H1 (cell line): Measurements from ENCODE around the gene RNASE7. TPM values are rescaled to one million over a fixed set of nuclear protein-coding genes. Genes with fewer than 3 reads are reported as not detected.

Source experiments
- CTCF ChIA-PET: fragments of 300-600 bp; sonication (Branson Sonifier 250); formaldehyde crosslinking; loops from one replicate; lab custom pipeline; 2021; ENCODE audit not compliant: partially characterized antibody; lab: Charles Lee
- POLR2A ChIA-PET: fragments of 300-600 bp; sonication (Branson Sonifier 250); formaldehyde crosslinking; loops from one replicate; lab custom pipeline; 2021; ENCODE audit warnings: inconsistent platforms; ENCODE audit not compliant: partially characterized antibody; lab: Charles Lee
- DNase-seq, 2 experiments: peaks; one replicate each; pipeline versions ENCODE4 v3.0.0 to v3.0.0-alpha.2; 2010 to 2022; ENCODE audit warnings: low spot score in 2 of 2, low read depth in 1 of 2, mixed read lengths in 1 of 2
- FAIRE-seq: peaks from 2 replicates; lab custom pipeline; 2011; peaks lifted over from hg19 to GRCh38; lab: Jason Lieb, UNC
- H2AFZ ChIP-seq: 2 replicates; pipeline ENCODE4 v1.8.1; 2012; ENCODE audit warnings: low read length, inconsistent platforms
- H2AK5ac ChIP-seq: 2 replicates; pipeline ENCODE4 v1.6.1; 2013; ENCODE audit warnings: low read depth, low read length
- H2BK120ac ChIP-seq: replicated peaks from 2 replicates; pipeline ENCODE3; 2013; ENCODE audit warnings: low read depth, low read length, inconsistent platforms
- H2BK12ac ChIP-seq: 2 replicates; pipeline ENCODE4 v1.6.1; 2013; ENCODE audit warnings: low read depth, low read length
- H2BK15ac ChIP-seq: 2 replicates; pipeline ENCODE4 v1.6.1; 2013; ENCODE audit warnings: low read length
- H2BK20ac ChIP-seq: 2 replicates; pipeline ENCODE4 v1.6.1; 2013; ENCODE audit warnings: low read length
- H2BK5ac ChIP-seq: 2 replicates; pipeline ENCODE4 v1.6.1; 2013; ENCODE audit warnings: low read depth, low read length
- H3K14ac ChIP-seq: 2 replicates; pipeline ENCODE4 v1.6.1; 2013; ENCODE audit warnings: inconsistent platforms; ENCODE audit not compliant: insufficient read length
- H3K18ac ChIP-seq: 2 replicates; pipeline ENCODE4 v1.6.1; 2013; ENCODE audit warnings: low read length; ENCODE audit errors: extremely low read depth
- H3K23ac ChIP-seq: 2 replicates; pipeline ENCODE4 v1.6.1; 2013; ENCODE audit warnings: inconsistent platforms; ENCODE audit not compliant: insufficient read length
- H3K23me2 ChIP-seq: 2 replicates; pipeline ENCODE4 v1.6.1; 2013; ENCODE audit warnings: low read depth, low read length
- H3K27ac ChIP-seq: 2 replicates; pipeline ENCODE4 v1.6.1; 2011; ENCODE audit warnings: low read depth, low read length, inconsistent platforms
- H3K27me3 ChIP-seq, 4 experiments: replicated peaks in 1 of 4; 1 replicate in 1 of 4; 2 replicates in 3 of 4; pipeline versions ENCODE4 v1.6.1 to v1.8.1; 2011 to 2013; ENCODE audit warnings: low read length in 3 of 4, mild to moderate bottlenecking in 3 of 4, inconsistent platforms in 2 of 4, mixed read lengths in 2 of 4, moderate library complexity in 1 of 4; ENCODE audit not compliant: control insufficient read depth in 3 of 4, insufficient read depth in 3 of 4; ENCODE audit errors: extremely low read depth in 1 of 4
- H3K36me3 ChIP-seq, 4 experiments: 2 replicates each; pipeline versions ENCODE4 v1.6.1 to v1.8.1; 2011 to 2013; ENCODE audit warnings: mild to moderate bottlenecking in 4 of 4, low read length in 3 of 4, moderate library complexity in 2 of 4, control low read depth in 1 of 4, inconsistent platforms in 1 of 4; ENCODE audit not compliant: insufficient read depth in 4 of 4, control insufficient read depth in 2 of 4
- H3K4ac ChIP-seq: replicated peaks from 2 replicates; pipeline ENCODE3; 2013; ENCODE audit warnings: low read length, low read depth, mixed read lengths, inconsistent platforms; ENCODE audit not compliant: insufficient read length
- H3K4me1 ChIP-seq, 4 experiments: replicated peaks in 1 of 4; 1 replicate in 1 of 4; 2 replicates in 3 of 4; pipeline versions ENCODE4 v1.6.1 to v1.8.1; 2011 to 2013; ENCODE audit warnings: low read length in 3 of 4, inconsistent platforms in 2 of 4, mixed read lengths in 1 of 4; ENCODE audit not compliant: insufficient read depth in 4 of 4, control insufficient read depth in 3 of 4
- H3K4me2 ChIP-seq, 2 experiments: 2 replicates each; pipeline versions ENCODE4 v1.6.1 to v1.8.1; 2011 to 2013; ENCODE audit warnings: low read depth in 2 of 2, low read length in 2 of 2, control low read depth in 1 of 2, inconsistent platforms in 1 of 2, mild to moderate bottlenecking in 1 of 2; ENCODE audit not compliant: insufficient read depth in 1 of 2
- H3K4me3 ChIP-seq, 4 experiments: fragments of 200-600, 300-600 bp in 1 of 4; sonication (generic), shearing (Covaris generic), sonication (Bioruptor Twin) in 1 of 4; 2 replicates each; pipeline versions ENCODE4 v1.5.1 to v1.8.1; 2011 to 2016; ENCODE audit warnings: low read length in 4 of 4, low read depth in 3 of 4, control low read depth in 2 of 4, inconsistent platforms in 2 of 4, mild to moderate bottlenecking in 2 of 4, mixed read lengths in 1 of 4, moderate library complexity in 1 of 4; ENCODE audit not compliant: insufficient read depth in 2 of 4; ENCODE audit errors: extremely low read depth in 1 of 4
- H3K56ac ChIP-seq: replicated peaks from 2 replicates; pipeline ENCODE3; 2013; ENCODE audit warnings: low read depth, mild to moderate bottlenecking, mixed read lengths, low read length, inconsistent platforms; ENCODE audit not compliant: insufficient read length
- H3K79me1 ChIP-seq: 2 replicates; pipeline ENCODE4 v1.6.1; 2013; ENCODE audit warnings: low read depth, low read length, control low read depth
- H3K79me2 ChIP-seq, 2 experiments: 2 replicates each; pipeline versions ENCODE4 v1.6.1 to v1.8.1; 2012 to 2013; ENCODE audit warnings: low read length in 2 of 2, mild to moderate bottlenecking in 2 of 2, inconsistent platforms in 1 of 2; ENCODE audit not compliant: insufficient read depth in 2 of 2, control insufficient read depth in 1 of 2
- H3K9ac ChIP-seq, 4 experiments: replicated peaks in 1 of 4; 1 replicate in 1 of 4; 2 replicates in 3 of 4; pipeline versions ENCODE4 v1.6.1 to v1.8.1; 2011 to 2013; ENCODE audit warnings: low read depth in 3 of 4, low read length in 3 of 4, control low read depth in 2 of 4, mild to moderate bottlenecking in 2 of 4, moderate library complexity in 2 of 4, inconsistent platforms in 1 of 4; ENCODE audit errors: extremely low read depth in 1 of 4
- H3K9me3 ChIP-seq, 2 experiments: 2 replicates each; pipeline versions ENCODE4 v1.6.1 to v1.8.1; 2012 to 2013; ENCODE audit warnings: mild to moderate bottlenecking in 2 of 2, moderate library complexity in 2 of 2, control low read depth in 1 of 2, inconsistent platforms in 1 of 2, low read depth in 1 of 2, low read length in 1 of 2, mixed read lengths in 1 of 2; ENCODE audit not compliant: insufficient read depth in 2 of 2
- H4K20me1 ChIP-seq, 2 experiments: replicated peaks in 1 of 2; 2 replicates each; pipeline versions ENCODE3 to v1.8.1; 2011 to 2013; ENCODE audit warnings: inconsistent platforms in 2 of 2, low read length in 2 of 2, mild to moderate bottlenecking in 1 of 2; ENCODE audit not compliant: insufficient read depth in 2 of 2, control insufficient read depth in 1 of 2
- H4K5ac ChIP-seq: 2 replicates; pipeline ENCODE4 v1.6.1; 2013; ENCODE audit warnings: low read length, low read depth, mixed read lengths, inconsistent platforms; ENCODE audit not compliant: insufficient read length
- H4K8ac ChIP-seq: 2 replicates; pipeline ENCODE4 v1.8.0; 2013; ENCODE audit warnings: mild to moderate bottlenecking, moderate library complexity, low read length, inconsistent platforms; ENCODE audit not compliant: insufficient read depth; ENCODE audit errors: extremely low read depth
- H4K91ac ChIP-seq: replicated peaks from 2 replicates; pipeline ENCODE3; 2013; ENCODE audit warnings: low read length, mixed read lengths, inconsistent platforms; ENCODE audit not compliant: insufficient read length
- BACH1 ChIP-seq: IDR thresholded peaks from 2 replicates; pipeline ENCODE4 v1.6.1; 2012; ENCODE audit warnings: low read length, improper control_type of control experiment
- CTCF ChIP-seq, 3 experiments: IDR thresholded peaks; 1 replicate in 2 of 3; 2 replicates in 1 of 3; pipeline versions ENCODE4 v1.5.1 to v1.6.1; 2011; ENCODE audit warnings: low read length in 3 of 3, mild to moderate bottlenecking in 3 of 3, inconsistent platforms in 2 of 3, low read depth in 1 of 3, moderate library complexity in 1 of 3; ENCODE audit not compliant: insufficient read depth in 1 of 3; ENCODE audit errors: control extremely low read depth in 1 of 3
- GTF2F1 ChIP-seq: IDR thresholded peaks from 2 replicates; pipeline ENCODE4 v1.6.1; 2012; ENCODE audit warnings: low read depth, low read length, improper control_type of control experiment, borderline replicate concordance
- KDM1A ChIP-seq: fragments of 200-600, 300-600 bp; sonication (generic); IDR thresholded peaks from 2 replicates; pipeline ENCODE4 v1.7.1; 2016; ENCODE audit warnings: mild to moderate bottlenecking, low read length, borderline replicate concordance
- KDM4A ChIP-seq: IDR thresholded peaks from one replicate; pipeline ENCODE4 v1.7.1; 2012; ENCODE audit warnings: low read depth, mild to moderate bottlenecking, moderate library complexity, low read length, inconsistent platforms; ENCODE audit not compliant: severe bottlenecking
- PHF8 ChIP-seq: fragments of 200-600 bp; sonication (generic); conservative IDR thresholded peaks from 2 replicates; pipeline ENCODE4 v1.7.1; 2012; ENCODE audit warnings: low read depth, mild to moderate bottlenecking, inconsistent platforms, low read length, moderate library complexity
- RAD21 ChIP-seq, 2 experiments: IDR thresholded peaks in 1 of 2; conservative IDR thresholded peaks in 1 of 2; 2 replicates each; pipeline ENCODE4 v1.6.1; 2011; ENCODE audit warnings: low read depth in 2 of 2, low read length in 2 of 2, improper control_type of control experiment in 1 of 2, inconsistent platforms in 1 of 2, mild to moderate bottlenecking in 1 of 2, moderate library complexity in 1 of 2
- RNF2 ChIP-seq: fragments of 200-900, 300-1000 bp; sonication (generic); IDR thresholded peaks from 2 replicates; pipeline ENCODE4 v1.7.1; 2016; ENCODE audit warnings: borderline replicate concordance, low read depth, mild to moderate bottlenecking, antibody characterized with exemption, low read length; ENCODE audit not compliant: poor library complexity, severe bottlenecking; ENCODE audit errors: missing control alignments
- SRF ChIP-seq: IDR thresholded peaks from 2 replicates; pipeline ENCODE4 v1.6.1; 2011; ENCODE audit warnings: mild to moderate bottlenecking, low read depth, low read length, moderate library complexity
- TBP ChIP-seq: IDR thresholded peaks from 2 replicates; pipeline ENCODE4 v1.6.1; 2011; ENCODE audit warnings: low read depth, low read length, improper control_type of control experiment
- YY1 ChIP-seq: IDR thresholded peaks from 2 replicates; pipeline ENCODE4 v1.6.1; 2011; ENCODE audit warnings: low read depth, mild to moderate bottlenecking, low read length
- WGBS, 2 experiments: shearing (Covaris generic) in 1 of 2; methylation state at CpG; one replicate each; pipeline versions ENCODE4 v1.1.6 to v1.1.7; 2013 to 2015; ENCODE audit warnings: low lambda C conversion rate in 2 of 2, mixed read lengths in 2 of 2, inconsistent platforms in 1 of 2, low coverage in 1 of 2, missing lambda C conversion rate in 1 of 2; ENCODE audit not compliant: insufficient replicate concordance in 2 of 2, insufficient coverage in 1 of 2, insufficient read length in 1 of 2; ENCODE audit errors: extremely low coverage in 1 of 2, missing lambda C conversion rate in 1 of 2; 5-methylcytosine and 5-hydroxymethylcytosine counted together
- polyA plus RNA-seq, 7 experiments: library from polyadenylated mRNA; depleted of rRNA in 3 of 7; stranded (reverse) in 5 of 7; unstranded in 2 of 7; fragments of >200 nt in 5 of 7; fragments of 200-250 nt in 2 of 7; gene quantifications; 1 replicate in 5 of 7; 2 replicates in 1 of 7; 4 replicates in 1 of 7; pipeline versions ENCODE4 v1.2.1 to v1.2.3, GENCODE V29; 2011 to 2013; ENCODE audit warnings: missing spikeins in 2 of 7, mixed read lengths in 2 of 7
- total RNA-seq: library from RNA; stranded (reverse); fragmentation: NEBNext Ultra II Directional; extraction: Animal tissue kit (Norgen Biotek cat#: 25700); gene quantifications from 2 replicates; pipeline ENCODE4 v1.2.1, GENCODE V29; 2021

Gene RNASE7
- total and polyA plus RNA-seq, 2 of the 8 experiments (the other 6 are each of a cell fraction or from before 2014, with no cell fraction given), result not detected

GRCh38 chr14:21078726-21079125, 36.6 kb downstream of the RNASE7 start:
- Histone ChIP-seq H3K4me1 (no peaks in the 10 kb centered on the region), H4K8ac (no peak overlapping the region), H2AK5ac (no peak overlapping the region), H3K36me3 (peaks cover 45 to 90% (median 71%) of the 10 kb centered on the region in 4 experiments), H4K20me1 (peaks cover 2 to 7% of the 10 kb centered on the region in 2 experiments), H3K56ac (no peak overlapping the region), H3K23ac (no peak overlapping the region), H2BK5ac (no peak overlapping the region), H3K79me1 (peaks cover 2% of the 10 kb centered on the region), H3K27me3 (no peaks in the 10 kb centered on the region), H4K91ac (no peak overlapping the region), H3K23me2 (no peaks in the 10 kb centered on the region), H3K4me3 (no peak overlapping the region), H2BK12ac (no peak overlapping the region), H3K9ac (no peak overlapping the region), H2BK15ac (no peak overlapping the region), H3K9me3 (no peaks in the 10 kb centered on the region), H3K4me2 (no peak overlapping the region), H3K14ac (no peak overlapping the region), H3K18ac (no peak overlapping the region), H2BK20ac (no peak overlapping the region), H2AFZ (no peak overlapping the region), H2BK120ac (no peak overlapping the region), H4K5ac (no peak overlapping the region), H3K27ac (no peak overlapping the region), H3K4ac (no peak overlapping the region), H3K79me2 (no peaks in the 10 kb centered on the region)
- CTCF ChIA-PET, result interaction anchor here (2.5 to 8.6 kb wide), 5 partner anchors 11 to 64 kb away, joined by 11 to 72 read pairs (median 25); no protein-coding TSS in a partner anchor
- POLR2A ChIA-PET, result interaction anchor here (1.0 to 12.4 kb wide), 7 partner anchors 3 to 59 kb away, joined by 3 to 245 read pairs (median 3); partner anchors contain the start of gene ARHGEF40
- 84% methylated on average over 10 of the region's 10 CpGs; no CpG with 5 or more reads in 1 of the 2 experiments for WGBS, 2 experiments
- DNase-seq (no peak), FAIRE-seq (no peak)
- no peak for TF ChIP-seq PHF8
- no peak for TF ChIP-seq RNF2
- TF ChIP-seq YY1, result no peak
- TF ChIP-seq KDM4A, result no peak
- TF ChIP-seq GTF2F1, result no peak
- TF ChIP-seq KDM1A, result no peak
- no peak for TF ChIP-seq CTCF (IDR thresholded peaks at IDR 0.05; ENCODE audit: control extremely low read depth in 1 of 3, insufficient read depth in 1 of 3, low read depth in 1 of 3, low read length in 3 of 3)
- TF ChIP-seq SRF, result no peak
- no peak for TF ChIP-seq RAD21 (IDR thresholded peaks at IDR 0.05 in 1 of 2, conservative IDR thresholded peaks at IDR 0.05 in 1 of 2; ENCODE audit: low read depth in 2 of 2, low read length in 2 of 2)
- TF ChIP-seq BACH1, result no peak
- TF ChIP-seq TBP, result no peak
